ENCODE results near the gene NSMCE1.
A peak's percentile ranks its signal among the peaks of the same experiment; 100 is the strongest.

NSMCE1 gene

GRCh38 chr16:27220527-27220926, 48.0 kb downstream of the NSMCE1 start:
- no peak for TF ChIP-seq CTCF (IDR thresholded peaks at IDR 0.05; ENCODE audit: borderline replicate concordance, control extremely low read depth, extremely low read depth, insufficient read depth, missing control alignments)
- in situ Hi-C loops (cut with MboI; ENCODE audit: low sequenced_read_pairs, unreplicated experiment) = no loop called here
- no peak for DNase-seq (ENCODE audit: low spot score)

DNA sequence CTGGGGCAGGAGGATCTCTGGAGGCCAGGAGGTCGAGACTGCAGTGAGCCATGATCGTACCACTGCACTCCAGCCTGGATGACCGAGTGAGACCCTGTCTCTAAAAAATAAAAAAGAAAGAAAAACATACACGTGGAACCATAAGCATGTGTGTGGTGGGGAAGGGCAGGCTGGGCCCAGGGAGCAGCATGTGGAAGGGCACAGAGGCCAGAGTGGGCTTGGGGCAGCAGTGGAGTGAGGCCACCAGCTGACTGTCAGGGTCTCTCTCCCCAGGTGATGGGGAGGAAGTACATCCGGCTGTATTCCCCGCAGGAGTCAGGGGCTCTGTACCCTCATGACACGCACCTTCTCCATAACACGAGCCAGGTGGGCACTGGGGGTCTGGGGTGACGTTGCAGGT, 48.5 kb downstream of the NSMCE1 start:
- in situ Hi-C loops (cut with MboI; ENCODE audit: low sequenced_read_pairs, unreplicated experiment) = no loop called here
- DNase-seq (ENCODE audit: low spot score) = peak; percentile 18
- TF ChIP-seq CTCF (IDR thresholded peaks at IDR 0.05; ENCODE audit: borderline replicate concordance, control extremely low read depth, extremely low read depth, insufficient read depth, missing control alignments) = no peak

DNA sequence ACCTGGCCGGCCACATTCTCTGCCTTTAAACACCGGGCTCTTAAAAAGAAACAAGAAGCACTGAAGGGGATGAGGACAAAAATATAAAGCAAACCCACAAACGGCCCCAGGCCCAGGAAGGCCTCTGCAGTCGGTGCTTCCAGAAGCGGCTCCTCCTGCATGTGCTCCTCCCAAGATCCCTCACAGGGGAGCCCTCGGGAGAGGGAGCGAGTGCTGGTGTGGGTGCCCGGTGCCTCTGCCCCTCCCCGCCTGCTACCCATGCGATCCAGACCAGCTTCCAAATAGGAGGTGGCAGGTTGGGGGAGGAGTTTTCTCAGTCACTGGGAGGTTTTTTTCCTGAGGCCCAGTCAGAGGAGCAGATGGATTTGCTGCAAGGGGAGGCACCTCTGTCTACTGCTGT, 49.4 kb downstream of the NSMCE1 start:
- no peak for DNase-seq (ENCODE audit: low spot score)
- in situ Hi-C loops (cut with MboI; ENCODE audit: low sequenced_read_pairs, unreplicated experiment) = no loop called here
- TF ChIP-seq CTCF (IDR thresholded peaks at IDR 0.05; ENCODE audit: borderline replicate concordance, control extremely low read depth, extremely low read depth, insufficient read depth, missing control alignments) = no peak

DNA sequence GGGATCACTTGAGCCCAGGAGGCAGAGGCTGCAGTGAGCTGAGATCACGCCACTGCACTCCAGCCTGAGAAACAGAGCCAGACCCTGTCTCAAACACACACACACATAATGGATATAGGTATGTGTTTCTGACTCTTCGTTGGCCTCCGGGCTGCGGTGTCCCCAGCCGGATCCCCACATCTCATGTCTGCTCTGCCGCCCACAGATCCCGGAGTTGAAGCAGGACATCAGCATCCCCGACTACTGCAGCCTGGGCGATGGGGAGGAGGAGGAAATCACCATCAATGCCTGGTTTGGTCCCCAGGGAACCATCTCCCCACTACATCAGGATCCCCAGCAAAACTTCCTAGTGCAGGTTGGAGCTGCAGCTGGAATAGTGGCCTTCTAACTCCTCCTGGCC, 49.8 kb downstream of the NSMCE1 start:
- DNase-seq (ENCODE audit: low spot score) = no peak
- in situ Hi-C loops (cut with MboI; ENCODE audit: low sequenced_read_pairs, unreplicated experiment) = no loop called here
- TF ChIP-seq CTCF (IDR thresholded peaks at IDR 0.05; ENCODE audit: borderline replicate concordance, control extremely low read depth, extremely low read depth, insufficient read depth, missing control alignments) = no peak

- in situ Hi-C loops (cut with MboI; ENCODE audit: low sequenced_read_pairs, unreplicated experiment) = no loop called here
- TF ChIP-seq CTCF (IDR thresholded peaks at IDR 0.05; ENCODE audit: borderline replicate concordance, control extremely low read depth, extremely low read depth, insufficient read depth, missing control alignments) = no peak
- DNase-seq (ENCODE audit: low spot score) = peak; percentile 32
Measured at GRCh38 chr16:27217256-27217655, 51.3 kb downstream of the NSMCE1 start.

DNA sequence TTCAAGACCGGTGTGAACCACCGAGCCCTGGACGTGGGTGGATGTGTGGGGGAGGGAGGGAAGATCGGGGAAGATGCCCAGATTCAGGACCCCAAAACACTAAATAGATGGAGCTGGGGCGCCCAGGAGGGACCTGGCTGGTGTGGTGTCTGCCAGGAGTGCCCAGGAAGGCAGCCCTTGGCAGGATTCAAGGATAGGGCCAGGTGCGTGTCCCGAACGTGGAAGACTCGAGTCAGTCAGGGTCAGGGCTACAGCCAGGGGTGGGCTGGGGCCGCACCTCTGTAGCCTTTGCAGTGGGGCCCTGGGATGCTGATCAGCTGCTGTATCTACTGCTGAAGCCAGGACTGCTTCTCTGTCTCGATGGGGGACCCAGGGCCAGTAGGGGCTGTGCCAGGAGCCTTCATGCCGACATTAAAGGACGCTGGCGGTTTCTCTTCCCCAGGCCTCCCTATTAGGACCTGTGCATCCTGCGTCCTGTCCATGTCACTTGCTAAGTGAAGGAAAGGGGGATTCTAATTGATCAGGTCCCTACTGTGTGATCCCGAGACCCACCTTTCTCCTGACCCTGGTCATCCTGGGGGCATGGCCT, 52.2 kb downstream of the NSMCE1 start:
- no peak for TF ChIP-seq CTCF (IDR thresholded peaks at IDR 0.05; ENCODE audit: borderline replicate concordance, control extremely low read depth, extremely low read depth, insufficient read depth, missing control alignments)
- DNase-seq (ENCODE audit: low spot score) = no peak
- in situ Hi-C loops (cut with MboI; ENCODE audit: low sequenced_read_pairs, unreplicated experiment) = no loop called here

GRCh38 chr16:27215660-27216059, 52.9 kb downstream of the NSMCE1 start:
- DNase-seq (ENCODE audit: low spot score) = no peak
- TF ChIP-seq CTCF (IDR thresholded peaks at IDR 0.05; ENCODE audit: borderline replicate concordance, control extremely low read depth, extremely low read depth, insufficient read depth, missing control alignments) = no peak
- in situ Hi-C loops (cut with MboI; ENCODE audit: low sequenced_read_pairs, unreplicated experiment) = no loop called here

Data from GM13976 (cell line).